NCI-H2081 (cell line): ENCODE data around the gene PPFIA3.
"Not testable (repeated sequence)": the region's sequence is repeated elsewhere in the genome, so short reads cannot be mapped to it uniquely, and the experiment has no call there.

Experiments used
- DNase-seq, 2 experiments: peaks; one replicate each; lab custom pipeline; 2025; lab: John Stamatoyannopoulos, UW

PPFIA3 gene

DNA sequence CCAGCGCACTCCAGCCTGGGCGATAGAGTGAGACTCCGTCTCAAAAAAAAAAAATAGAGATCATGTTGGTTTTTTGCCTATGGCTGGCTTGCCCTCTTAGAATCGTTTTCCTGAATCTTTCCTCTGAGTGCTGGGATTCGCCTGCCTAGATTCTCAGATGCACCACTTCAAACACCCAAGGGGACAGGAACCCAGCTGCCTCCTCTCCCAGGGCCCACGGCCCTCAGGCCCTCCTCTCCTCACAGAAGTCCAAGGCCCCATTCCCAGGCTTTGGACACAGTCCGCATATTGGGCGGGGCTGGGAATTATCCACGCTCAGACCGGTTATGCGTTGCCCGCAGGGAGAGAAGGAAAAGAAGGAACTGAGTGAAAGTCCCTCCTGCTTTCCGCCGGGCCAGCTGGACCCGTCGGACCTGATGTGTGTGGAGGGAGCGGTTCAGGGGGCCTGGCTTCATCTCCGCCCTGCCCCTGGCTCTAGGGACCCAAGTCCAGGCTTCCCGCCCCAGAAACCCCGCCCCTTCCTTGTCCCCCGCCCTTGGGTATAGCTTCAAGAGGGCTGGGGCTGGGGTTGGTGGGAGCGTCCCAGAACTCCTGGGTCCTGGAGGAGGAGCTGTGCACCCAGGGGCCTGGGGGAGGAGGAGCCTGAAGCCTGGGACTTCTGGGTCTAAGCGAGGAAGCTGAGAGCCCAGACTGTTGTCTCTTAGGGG, 5.8 kb downstream of the PPFIA3 start:
- DNase-seq: no peak

DNA sequence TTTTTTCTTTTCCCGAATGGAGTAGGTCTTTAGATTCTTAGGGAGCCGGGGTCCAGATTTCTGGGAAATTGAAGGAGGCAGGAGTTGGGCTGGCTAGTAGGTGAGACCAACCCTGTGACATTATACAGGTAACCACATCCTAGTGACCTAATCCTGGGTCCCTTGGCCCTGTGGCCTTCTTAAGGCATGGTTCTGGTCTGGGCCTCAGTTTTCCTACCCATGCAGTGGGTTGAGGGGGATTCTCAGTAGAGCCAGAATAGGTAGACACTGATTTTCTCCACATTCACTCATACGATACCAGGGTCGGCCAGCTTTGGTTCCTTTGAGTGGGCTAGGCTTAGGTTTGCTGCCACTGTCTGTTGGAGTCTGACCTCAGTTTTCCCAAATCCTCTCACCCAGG, 7.2 kb downstream of the PPFIA3 start:
- no peak for DNase-seq

DNA sequence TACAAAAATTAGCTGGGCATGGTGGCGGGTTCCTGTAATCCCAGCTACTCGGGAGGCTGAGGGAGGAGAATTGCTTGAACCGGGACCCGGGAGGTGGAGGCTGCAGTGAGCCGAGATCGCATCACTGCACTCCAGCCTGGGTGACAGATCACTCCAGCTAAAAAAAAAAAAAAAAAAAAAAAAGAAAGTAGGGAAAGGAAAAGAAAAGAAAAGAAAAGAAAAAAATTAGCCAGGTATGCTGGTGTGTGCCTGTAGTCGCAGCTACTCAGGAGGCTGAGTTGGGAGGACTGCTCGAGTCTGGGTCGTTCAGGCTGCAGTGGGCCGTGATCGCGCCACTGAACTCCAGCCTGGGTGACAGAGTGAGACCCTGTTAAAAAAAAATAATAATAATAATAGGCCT, 7.9 kb downstream of the PPFIA3 start:
- DNase-seq: not testable (repeated sequence)

DNA sequence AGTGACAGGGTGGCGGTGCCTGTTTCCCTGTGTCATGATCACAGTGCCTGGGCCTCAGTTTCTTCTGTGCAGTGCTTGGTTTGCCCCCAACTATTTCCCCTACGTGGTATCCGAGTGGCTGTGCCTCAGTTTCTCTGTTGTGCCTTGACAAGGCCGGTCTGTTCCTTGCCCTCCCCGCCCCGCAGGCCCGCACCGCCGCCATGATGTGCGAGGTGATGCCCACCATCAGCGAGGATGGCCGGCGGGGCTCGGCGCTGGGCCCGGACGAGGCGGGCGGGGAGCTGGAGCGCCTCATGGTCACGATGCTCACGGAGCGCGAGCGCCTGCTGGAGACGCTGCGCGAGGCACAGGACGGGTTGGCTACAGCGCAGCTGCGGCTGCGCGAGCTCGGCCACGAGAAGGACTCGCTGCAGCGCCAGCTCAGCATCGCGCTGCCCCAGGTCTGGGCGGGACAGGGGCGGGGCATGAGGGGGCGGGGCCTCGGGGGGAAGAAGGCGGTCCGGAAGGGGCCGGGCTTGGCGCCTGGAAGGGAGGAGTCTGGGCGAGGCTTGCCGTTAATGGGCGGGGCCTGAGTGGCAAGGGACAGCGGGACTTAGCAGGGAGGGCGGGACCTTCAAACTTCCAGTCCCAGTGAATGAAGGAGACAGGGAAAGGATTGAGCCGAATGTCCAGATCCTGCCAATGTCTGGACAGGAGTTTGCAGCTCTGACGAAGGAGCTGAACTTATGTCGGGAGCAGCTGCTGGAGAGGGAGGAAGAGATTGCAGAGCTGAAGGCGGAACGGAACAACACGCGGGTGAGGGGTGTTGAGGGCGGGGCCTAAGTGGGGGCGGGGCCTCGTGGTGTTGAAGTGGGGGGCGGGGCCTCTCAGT, 8.6 kb downstream of the PPFIA3 start:
- peak; percentile 91 to 93 for DNase-seq

DNA sequence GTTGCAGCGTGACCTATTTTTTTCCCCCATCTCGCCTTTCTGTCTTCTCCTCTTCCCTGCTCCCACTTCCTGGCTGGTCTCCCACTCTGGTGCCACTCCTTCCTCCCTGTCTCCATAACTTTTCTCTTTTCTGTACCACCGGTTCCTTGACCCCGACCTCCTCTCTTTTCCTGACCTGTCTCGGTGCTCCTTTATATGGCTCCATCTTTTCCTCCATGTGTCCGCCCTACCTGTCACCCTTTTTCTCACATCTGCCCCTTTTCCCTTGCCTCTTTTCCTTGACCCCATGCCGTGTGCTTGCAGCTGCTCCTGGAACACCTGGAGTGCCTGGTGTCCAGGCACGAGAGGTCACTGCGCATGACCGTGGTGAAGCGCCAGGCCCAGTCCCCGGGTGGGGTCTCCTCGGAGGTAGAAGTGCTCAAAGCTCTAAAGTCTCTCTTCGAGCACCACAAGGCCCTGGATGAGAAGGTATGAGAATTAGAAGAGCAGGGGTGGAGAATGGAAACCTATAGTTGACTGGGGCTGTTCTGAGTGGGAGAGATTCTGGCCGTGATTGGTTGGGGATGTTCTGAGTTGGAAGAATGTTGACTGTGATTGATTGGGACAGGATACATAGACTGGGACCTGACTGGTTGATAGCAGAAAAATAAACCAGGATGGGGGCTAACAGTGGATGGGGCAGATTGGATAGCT, 9.3 kb downstream of the PPFIA3 start:
- DNase-seq: no peak

DNA sequence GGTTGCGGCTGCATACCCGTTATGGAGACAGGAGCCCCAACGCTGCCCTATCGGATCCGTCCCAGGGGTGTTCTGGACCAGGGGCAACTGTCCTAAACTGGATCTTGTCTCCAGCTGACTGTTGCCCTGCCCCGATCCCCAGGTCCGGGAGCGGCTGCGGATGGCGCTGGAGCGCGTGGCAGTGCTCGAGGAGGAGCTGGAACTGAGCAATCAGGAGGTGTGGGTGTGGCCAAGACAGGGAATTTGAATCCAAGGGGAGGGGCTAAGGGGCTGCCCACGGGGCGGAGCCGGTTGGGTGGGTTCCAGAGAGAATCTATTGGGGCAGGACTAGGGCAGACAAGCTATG, 9.9 kb downstream of the PPFIA3 start:
- no peak for DNase-seq

DNA sequence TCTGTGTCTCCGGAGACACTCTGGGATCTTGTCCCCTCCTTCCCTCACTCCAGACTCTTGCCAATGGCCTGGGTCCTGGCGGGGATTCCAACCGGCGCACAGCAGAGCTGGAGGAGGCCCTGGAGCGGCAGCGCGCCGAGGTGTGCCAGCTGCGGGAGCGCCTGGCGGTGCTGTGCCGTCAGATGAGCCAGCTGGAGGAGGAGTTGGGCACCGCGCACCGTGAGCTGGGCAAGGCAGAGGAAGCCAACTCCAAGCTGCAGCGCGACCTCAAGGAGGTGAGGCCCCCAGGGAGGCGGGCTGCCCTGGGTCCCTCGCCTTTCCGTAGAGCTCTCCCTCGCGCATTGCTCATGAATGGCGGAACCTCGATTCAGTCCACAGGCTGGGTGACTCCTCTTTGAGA, 11.0 kb downstream of the PPFIA3 start:
- no peak for DNase-seq

DNA sequence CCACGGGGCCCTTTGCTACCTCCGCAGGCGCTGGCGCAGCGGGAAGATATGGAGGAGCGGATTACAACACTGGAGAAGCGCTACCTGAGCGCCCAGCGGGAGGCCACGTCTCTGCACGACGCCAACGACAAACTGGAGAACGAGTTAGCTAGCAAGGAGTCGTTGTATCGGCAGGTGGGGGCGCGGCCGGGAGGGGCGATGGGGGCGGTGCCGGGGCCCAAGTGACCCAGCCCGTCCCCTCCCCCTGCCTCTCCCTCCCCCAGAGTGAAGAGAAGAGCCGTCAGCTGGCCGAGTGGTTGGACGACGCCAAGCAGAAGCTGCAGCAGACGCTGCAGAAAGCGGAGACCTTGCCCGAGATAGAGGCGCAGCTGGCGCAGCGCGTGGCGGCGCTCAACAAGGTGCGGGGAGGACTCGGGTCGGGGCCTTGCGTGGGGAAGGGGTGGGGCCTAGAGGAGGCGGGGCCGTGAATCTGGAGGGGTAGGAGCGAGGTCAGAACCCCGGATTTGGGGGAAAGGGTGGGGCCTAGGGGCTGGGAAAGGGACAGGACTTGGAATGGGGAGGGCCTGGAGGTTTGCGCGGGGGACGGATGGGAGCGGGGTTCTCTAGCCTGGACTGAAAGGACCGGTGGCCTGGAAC, 13.7 kb downstream of the PPFIA3 start:
- DNase-seq: no peak

DNA sequence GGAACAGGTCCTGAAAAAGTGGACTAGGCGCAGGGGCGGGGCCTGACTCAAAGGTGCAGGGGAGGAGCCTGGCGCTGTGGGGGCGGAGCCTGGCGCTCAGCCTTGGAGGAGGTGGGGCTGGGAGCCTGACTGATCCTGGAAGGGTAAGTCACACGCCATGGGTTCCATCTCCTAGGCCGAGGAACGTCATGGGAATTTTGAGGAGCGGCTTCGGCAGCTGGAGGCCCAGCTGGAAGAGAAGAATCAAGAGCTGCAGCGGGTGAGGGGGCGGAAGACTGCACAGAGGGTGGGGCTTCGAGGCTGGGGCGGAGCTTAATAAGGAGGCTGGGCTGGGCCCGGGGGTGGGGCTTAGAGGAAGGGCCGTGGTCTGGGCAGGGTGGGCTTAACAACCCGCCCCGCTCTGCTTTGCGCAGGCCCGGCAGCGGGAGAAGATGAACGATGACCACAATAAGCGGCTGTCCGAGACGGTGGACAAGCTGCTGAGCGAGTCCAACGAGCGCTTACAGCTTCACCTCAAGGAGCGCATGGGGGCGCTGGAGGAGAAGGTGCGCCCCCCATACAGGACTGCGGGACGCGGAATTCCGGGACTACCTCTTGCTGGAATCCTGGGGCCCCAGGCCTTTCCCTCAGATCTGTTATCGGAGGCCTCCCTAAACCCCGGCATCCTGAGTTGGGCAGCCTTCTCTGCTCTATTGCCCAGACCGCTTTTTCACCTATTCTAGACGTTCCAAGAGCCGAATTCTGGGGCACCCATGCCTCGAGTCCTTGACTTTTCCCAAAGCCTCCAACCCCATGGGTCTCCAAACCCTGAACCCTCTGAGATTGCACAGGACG, 14.5 kb downstream of the PPFIA3 start:
- no peak for DNase-seq

DNA sequence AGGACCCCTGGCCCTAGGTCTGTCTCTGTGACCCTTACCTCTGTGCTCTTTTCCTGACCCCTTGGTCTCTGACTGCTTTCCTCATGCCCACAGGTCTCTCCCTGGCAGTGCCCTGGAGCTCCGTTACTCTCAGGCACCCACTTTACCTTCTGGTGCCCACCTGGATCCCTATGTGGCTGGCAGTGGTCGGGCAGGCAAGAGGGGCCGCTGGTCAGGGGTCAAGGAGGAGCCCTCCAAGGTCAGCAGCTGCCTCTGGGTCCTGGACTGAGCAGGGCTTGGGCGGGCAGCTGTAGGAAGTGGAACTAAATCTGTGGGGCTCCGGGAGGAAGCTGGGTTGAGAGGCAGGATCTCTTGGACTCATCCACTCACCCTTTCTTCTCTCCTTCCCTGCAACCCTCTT, 16.3 kb downstream of the PPFIA3 start:
- DNase-seq: no peak

DNA sequence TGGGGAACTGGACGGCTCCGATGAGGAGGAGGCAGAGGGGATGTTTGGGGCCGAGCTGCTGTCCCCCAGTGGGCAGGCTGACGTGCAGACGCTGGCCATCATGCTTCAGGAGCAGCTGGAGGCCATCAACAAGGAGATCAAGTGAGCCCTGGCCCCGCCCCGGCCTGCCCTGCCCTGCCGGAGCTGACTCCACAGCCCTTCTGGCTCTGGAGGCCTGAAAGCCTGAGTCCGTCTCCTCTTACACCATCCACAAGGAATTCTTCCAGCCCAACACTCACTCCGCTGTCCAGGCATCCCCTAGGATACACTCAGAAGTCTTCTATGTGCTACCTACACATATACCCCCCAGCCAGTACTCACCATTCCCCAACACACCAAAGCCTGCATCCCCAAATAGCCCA, 17.4 kb downstream of the PPFIA3 start:
- no peak for DNase-seq

DNA sequence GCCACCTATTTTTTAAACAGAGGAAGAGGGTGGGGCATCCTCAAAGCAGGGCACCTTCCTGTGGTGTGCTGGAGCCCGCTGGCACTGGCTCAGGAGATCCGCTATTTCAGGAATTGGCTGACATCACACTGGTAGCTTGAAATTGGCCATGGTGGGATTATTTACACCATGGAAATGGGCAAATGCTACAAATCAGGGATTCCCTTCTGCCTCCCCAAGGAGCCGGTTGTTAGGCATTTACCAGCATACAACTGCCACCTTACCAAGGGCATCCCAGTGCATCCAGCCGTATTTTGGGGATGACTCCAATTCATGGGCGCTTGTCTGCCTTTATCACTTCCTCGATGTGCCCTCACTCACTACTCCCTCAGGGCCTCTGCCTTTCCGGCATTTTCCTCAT, 21.6 kb downstream of the PPFIA3 start:
- DNase-seq: no peak

DNA sequence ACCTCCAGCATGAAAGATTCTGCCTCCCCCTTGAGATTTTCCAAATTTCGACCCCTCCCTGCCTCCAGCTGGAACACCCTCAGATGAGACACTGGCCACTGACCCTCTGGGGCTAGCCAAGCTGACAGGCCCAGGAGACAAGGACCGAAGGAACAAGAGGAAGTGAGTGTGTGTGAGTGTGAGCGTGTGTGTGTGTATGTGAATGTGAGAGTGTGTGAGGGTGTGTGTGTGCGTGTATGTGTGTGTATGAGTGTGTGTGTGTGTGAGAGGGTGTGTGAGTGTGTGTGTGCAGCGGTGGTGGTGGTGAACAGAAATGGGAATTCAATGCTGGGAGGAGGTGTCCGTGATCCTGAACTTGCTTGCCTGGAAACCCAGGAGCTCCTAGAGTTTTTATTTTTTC, 22.0 kb downstream of the PPFIA3 start:
- DNase-seq: no peak

DNA sequence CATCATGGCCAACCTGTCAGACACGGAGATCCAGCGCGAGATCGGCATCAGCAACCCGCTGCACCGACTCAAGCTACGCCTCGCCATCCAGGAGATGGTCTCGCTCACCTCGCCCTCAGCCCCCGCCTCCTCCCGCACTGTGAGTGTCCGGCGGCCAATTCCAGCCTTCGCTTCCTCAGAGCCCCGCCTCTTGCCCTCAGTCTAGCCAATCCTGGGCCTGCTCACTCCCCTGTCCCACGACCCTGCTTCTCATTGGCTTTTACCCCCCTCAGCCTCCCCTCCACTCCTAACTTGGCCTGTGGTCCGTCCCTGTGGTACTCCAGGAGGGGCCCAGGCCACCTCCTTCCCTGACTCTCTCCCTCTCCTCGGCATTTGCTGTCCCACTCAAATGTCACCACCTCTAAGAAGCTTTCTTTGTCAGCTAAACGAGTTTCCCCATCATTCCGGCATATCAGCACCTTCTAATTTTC, 23.6 kb downstream of the PPFIA3 start:
- DNase-seq: peak; percentile 60 to 61

DNA sequence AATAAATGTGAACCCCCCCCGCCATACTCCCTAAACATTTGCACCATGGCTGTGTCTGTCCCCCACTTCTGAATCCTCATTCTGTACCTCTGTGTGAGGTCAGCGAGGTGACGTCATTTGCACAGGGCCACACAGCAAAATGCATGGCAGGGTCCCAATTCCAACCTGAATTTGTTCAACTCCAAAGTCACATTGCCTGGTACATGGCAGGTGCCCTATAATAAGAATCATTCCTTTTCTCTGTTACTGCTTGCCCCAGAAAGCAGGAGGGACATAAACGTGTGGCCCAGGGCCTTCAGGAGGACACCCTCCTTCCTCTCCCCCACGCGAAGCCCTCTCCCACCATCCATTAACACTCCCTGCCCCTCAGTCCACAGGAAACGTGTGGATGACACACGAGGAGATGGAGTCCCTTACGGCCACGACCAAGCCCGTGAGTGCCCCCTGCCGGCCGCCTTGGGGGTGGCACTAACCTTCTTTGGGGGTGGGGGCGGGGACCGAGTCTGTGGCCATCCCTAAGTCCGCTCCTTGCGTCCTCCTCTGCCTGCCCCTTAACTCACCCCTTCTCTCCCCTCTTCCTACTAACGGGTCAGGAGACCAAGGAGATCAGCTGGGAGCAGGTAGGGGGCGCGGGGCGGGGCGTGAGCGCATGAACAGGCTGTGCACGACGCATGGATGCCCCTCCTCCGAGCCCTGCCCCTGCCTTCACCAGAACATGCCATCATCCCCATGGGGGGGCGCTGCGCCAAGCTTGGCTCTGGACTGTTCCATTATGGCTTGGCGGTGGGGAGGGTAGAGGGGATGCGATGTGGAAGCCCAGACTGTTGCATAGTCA, 26.4 kb downstream of the PPFIA3 start:
- peak; percentile 19 to 29 for DNase-seq

DNA sequence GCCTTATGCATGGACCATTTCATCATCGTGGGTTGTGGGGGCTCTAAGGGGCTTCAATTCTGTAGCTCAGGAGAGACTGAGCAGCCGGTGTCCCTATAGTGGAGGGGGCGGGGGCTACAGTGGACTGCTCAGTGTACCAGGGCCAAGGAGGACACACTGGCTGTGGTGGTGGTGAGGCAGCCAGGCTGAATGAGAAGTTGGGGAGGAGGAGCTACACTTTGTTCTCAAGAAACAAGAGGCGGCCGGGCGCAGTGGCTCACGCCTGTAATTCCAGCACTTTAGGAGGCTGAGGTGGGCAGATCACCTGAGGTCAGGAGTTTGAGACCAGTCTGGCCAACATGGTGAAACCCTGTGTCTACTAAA, 27.0 kb downstream of the PPFIA3 start:
- not testable (repeated sequence) for DNase-seq

DNA sequence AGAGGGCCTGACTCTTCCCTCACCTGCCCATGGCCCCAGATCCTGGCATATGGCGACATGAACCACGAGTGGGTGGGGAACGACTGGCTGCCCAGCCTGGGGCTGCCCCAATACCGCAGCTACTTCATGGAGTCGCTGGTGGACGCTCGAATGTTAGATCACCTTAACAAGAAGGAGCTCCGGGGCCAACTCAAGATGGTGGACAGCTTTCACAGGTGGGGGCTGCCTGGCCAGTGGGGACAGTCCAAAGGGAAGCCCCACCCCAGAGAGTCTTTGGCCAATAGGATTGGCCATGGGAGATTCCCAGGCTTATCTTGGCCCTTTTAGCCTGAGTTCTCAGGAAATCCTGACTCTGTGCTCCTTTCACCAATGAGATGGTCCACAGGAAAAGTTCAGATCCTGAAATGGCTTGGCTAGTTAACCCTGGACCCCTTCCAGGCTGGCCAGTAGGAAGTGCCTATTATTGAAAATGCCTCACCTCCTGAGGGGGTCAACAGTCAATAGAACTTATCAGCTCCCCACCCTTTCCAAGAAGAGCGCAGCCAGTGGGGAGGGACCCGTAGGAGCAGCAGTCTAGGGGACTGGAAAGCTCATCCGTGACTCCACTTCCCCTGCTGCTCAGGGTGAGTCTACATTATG, 28.8 kb downstream of the PPFIA3 start:
- no peak for DNase-seq

DNA sequence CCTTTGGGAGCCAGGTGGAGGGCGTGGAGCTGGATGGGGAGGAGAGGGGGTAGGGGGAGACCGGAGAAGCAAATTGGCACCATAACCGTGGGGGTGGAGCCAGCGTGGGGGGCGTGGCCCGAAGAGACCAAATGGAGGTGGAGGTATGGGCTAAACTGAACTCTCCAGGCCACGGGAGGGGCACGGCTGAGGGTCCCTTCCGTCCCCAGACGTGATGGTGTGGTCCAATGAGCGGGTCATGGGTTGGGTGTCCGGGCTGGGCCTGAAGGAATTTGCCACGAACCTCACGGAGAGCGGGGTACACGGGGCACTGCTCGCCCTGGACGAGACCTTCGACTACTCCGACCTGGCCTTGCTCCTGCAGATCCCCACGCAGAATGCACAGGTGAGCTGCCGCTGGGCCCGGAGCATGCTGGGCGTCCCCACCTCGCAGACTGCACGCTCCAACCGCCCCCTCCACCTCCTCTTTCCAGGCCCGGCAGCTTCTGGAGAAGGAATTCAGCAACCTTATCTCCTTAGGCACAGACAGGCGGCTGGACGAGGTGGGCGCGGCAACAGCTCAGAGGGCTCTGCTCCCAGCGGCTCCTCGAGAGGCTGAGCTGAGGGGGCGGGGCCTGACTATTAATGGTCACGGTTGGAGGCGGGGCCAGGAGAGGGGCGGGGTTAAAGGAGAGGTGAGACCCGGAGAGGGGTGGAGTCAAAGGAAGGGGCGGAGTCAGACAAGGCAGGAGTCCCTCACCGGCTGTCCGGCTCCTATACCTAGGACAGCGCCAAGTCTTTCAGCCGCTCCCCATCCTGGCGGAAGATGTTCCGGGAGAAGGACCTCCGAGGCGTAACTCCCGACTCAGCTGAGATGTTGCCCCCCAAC, 29.7 kb downstream of the PPFIA3 start:
- DNase-seq: peak; percentile 73 to 92

DNA sequence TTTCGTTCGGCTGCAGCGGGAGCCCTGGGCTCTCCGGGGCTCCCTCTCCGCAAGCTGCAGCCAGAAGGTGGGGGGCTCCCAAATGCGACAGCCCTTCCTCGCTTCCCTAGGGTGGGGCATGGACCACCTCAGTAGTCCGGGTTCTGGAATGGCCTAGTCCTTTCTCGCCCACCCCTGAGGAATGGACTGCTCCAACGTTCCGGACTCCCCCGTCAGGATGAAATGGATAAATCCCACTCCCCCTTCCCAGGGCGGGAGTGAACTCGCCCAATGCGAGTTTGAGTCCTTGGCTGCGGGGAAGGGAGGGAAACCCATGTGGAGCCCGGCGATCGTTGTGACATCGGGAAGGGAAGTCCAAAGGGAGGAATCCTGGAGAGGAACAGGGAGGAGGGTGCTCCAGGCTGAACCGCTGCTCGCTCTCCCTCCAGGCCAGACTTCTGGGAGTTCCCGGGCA, 30.3 kb downstream of the PPFIA3 start:
- DNase-seq: peak; percentile 73 to 84
